ENCODE data around the gene CYP2D6.
"Not testable (repeated sequence)": the region's sequence is repeated elsewhere in the genome, so short reads cannot be mapped to it uniquely, and the experiment has no call there.

CYP2D6 gene

GRCh38 chr22:42138122-42138770 is 7.6 kb upstream of the CYP2D6 start:
- no peak overlapping the region for H3K4me3 ChIP-seq (ENCODE audit: low read length)
- DNase-seq (ENCODE audit: low read depth): no peak
- no peak for TF ChIP-seq CTCF (conservative IDR thresholded peaks at IDR 0.05; ENCODE audit: low read depth, low read length)

- not testable (repeated sequence) for DNase-seq (ENCODE audit: low read depth); H3K4me3 ChIP-seq (ENCODE audit: low read length)
Observed at GRCh38 chr22:42135688-42136087, 5.1 kb upstream of the CYP2D6 start.

- H3K4me3 ChIP-seq (ENCODE audit: low read length): no peak overlapping the region
- DNase-seq (ENCODE audit: low read depth): no peak
- TF ChIP-seq CTCF (conservative IDR thresholded peaks at IDR 0.05; ENCODE audit: low read depth, low read length): no peak
Observed at GRCh38 chr22:42134100-42135020, 3.8 kb upstream of the CYP2D6 start.

GRCh38 chr22:42132457-42132856 is 1.8 kb upstream of the CYP2D6 start:
- no peak overlapping the region for H3K4me3 ChIP-seq (ENCODE audit: low read length)
- TF ChIP-seq CTCF (conservative IDR thresholded peaks at IDR 0.05; ENCODE audit: low read depth, low read length): no peak
- no peak for DNase-seq (ENCODE audit: low read depth)

GRCh38 chr22:42131562-42131961 is 952 bp upstream of the CYP2D6 start:
- no peak for TF ChIP-seq CTCF (conservative IDR thresholded peaks at IDR 0.05; ENCODE audit: low read depth, low read length)
- H3K4me3 ChIP-seq (ENCODE audit: low read length): no peak overlapping the region
- DNase-seq (ENCODE audit: low read depth): no peak

- DNase-seq (ENCODE audit: low read depth); H3K4me3 ChIP-seq (ENCODE audit: low read length): not testable (repeated sequence)
Observed at GRCh38 chr22:42130182-42130581, 428 bp downstream of the CYP2D6 start.

- DNase-seq (ENCODE audit: low read depth); H3K4me3 ChIP-seq (ENCODE audit: low read length): not testable (repeated sequence)
Observed at GRCh38 chr22:42128776-42129694, 1.6 kb downstream of the CYP2D6 start.

GRCh38 chr22:42128007-42128406 is 2.6 kb downstream of the CYP2D6 start:
- DNase-seq (ENCODE audit: low read depth); H3K4me3 ChIP-seq (ENCODE audit: low read length): not testable (repeated sequence)
